HG02840 (cell line): ENCODE measurements around the gene GLYATL3.
"Not testable (repeated sequence)": the region's sequence is repeated elsewhere in the genome, so short reads cannot be mapped to it uniquely, and the experiment has no call there.

ENCODE experiments used
- ATAC-seq: cut with Tn5 transposase; IDR thresholded peaks from one replicate; pipeline ENCODE4 v1.9.1; 2021; ENCODE audit warnings: mild to moderate bottlenecking, moderate library complexity, moderate number of reproducible peaks; ENCODE audit not compliant: unreplicated experiment, low FRiP score

Gene GLYATL3

DNA sequence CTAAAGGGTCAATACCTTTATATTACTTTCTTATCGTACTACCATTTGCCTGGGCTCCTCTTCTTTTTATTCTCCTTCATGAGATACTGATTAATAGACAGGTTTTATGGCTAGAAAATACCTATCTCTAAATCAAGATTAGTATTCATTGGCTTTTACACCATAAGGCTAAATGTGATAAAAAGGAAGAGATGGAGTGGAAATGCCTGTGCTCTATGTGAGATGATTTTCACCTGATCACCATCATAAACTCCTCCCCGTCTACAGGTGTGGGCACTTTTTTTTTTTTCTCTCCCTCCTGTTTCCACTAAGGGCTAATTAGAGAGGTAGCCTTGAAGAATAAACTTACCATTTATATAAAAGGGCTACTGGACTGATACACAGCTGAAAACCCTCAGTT is at the start of gene GLYATL3:
Gene GLYATL3, plus strand, starts transcription at position 301 of the 400 bp plus-strand sequence. CDS start 12,068 bp downstream, outside the sequence.
- no peak for ATAC-seq

DNA sequence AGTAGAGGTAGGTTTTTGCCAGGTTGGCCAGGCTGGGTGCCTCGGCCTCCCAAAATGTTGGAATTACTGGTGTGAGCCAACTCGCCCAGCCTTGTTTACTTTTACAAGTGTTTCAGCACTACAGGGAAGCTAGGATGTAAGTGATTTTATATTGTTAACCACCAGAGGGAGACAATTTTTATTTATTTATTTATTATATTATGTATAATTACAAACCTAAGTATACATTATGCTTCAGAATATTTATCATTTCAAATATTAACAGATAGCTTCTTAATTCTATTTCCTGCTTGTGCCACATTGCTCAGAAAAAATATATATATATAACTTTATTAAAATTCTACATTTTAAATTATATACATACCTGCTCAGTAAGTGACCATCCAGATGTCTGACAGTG is 46.5 kb upstream of the GLYATL3 start:
- no peak for ATAC-seq

DNA sequence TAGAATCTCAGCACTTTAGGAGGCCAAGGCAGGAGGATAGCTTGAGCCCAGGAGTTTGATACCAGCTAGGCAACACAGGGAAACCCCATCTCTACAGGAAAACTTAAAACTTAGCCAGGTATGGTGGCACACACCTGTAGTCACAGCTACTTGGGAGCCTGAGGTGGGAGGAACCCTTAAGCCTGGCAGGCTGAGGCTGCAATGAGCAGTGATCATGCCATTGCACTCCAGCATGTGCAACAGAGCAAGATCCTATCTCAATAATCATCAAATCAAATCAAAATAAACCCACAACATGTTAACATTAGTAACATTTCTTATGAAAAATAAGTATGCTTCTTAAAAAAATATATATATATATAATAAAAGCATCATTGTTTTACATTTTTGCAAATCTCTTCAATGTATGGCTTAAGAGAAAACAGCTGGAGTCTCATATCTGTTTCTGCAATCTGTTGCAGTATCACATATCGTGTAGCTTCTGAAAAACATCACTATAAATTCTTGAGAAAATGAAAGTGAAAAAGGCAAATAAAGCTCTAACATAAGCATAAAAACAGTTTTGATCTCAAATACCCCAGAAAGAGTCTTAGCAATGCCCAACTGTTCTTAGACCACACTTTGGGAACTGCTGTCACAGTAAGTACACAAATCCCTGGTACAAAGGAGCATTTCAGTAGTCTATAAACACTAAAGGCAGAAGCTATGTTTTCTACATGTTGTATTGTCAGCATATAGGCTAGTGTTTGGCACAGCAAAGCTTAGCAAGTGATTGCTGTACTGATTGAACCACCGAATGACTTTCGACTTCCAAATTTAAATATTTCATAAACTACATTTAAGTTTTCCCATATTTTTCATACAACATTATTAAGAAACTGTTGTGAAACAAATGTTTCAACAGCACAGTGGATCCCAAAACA is 44.7 kb upstream of the GLYATL3 start:
- peak; percentile 75 for ATAC-seq

DNA sequence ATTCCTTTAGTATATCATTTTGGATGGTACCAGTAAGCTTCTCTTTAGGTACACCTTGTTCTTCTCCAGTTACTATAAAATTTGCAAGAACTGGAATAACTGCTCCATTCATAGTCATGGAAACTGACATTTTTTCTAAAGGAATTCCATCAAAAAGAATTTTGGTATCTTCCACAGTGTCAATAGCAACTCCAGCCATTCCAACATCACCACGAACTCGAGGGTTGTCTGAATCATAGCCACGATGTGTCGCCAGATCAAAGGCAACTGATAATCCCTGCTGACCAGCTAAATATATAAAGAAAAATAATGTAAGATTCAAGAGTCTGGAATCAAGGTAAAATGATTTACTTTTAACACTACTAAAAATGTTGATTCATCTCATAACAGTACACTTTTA is 42.0 kb upstream of the GLYATL3 start:
- no peak for ATAC-seq

DNA sequence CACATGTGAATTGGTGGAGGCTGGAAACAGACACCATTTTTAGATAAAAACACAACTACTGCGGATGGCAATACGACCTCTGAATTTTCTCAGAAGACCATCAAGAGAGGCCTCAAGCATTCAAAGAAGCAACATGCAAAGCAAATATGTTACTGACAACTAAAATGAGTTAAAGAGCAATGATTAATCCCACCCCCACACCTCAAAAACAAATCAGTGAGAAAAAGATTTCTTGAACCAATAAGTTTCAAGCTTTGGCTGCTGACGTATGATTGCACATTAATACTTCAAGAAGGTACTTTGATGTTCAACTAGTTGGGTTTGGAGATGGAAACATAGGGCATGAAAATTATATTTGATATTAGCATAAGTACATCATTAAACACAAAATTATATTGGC is 37.7 kb upstream of the GLYATL3 start:
- ATAC-seq: no peak

DNA sequence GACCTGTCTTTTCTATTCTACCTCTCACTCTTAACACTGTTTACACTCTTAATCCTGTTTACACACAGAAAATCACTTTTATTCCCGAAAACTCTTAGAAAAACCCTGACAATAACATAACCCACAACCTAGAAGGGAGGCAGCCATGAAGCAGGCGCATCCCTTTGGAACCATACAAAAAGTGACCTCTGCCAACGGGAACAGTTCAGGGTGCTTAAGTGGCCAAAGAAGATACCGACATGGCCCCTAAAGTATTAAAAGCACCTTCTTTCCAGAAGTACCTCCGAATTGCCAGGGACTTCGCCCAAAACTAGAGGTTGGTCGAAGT is 37.2 kb upstream of the GLYATL3 start:
- ATAC-seq: peak; percentile 4

DNA sequence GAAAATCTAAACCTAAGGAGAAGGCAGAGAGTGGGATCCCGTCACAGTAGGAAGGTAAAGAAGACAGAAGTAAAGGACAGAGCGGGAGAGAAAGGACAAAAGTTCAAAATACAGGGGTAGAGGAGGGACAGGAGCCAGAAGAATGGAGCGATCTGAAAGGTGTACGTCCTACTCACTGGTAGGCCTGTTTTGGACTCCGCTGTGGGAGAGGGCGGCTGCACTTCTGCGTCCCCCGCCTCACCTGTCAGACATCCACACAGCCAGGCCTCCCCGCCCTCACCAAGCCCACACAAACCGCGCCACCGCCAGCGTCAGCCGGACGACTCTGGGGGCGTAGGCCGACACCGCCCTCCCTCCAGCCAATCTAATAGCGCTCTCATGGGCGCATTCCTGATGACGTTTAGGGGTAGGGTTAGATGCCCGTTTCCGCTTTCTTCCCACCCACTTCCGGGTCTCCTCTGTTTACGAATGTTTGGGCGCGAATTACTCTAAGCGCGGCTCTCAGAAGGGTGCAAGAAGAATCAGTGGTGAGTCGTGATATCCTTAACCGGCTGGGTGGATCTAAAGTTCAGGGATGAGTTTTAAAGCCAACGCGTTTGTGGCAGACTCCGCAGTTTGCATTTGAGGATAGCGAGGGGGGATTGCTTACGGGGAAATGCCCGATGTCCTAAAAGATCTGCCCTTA is 36.7 kb upstream of the GLYATL3 start, which contains the start of the genes CENPQ and MMUT:
Gene CENPQ, plus strand, starts transcription at position 444 of the 685 bp plus-strand sequence. CDS start 6,807 bp downstream, outside the sequence.
Gene MMUT, minus strand, starts transcription at position 327 of the 685 bp plus-strand sequence. CDS start 3,787 bp downstream, outside the sequence.
- peak; percentile 99 for ATAC-seq

DNA sequence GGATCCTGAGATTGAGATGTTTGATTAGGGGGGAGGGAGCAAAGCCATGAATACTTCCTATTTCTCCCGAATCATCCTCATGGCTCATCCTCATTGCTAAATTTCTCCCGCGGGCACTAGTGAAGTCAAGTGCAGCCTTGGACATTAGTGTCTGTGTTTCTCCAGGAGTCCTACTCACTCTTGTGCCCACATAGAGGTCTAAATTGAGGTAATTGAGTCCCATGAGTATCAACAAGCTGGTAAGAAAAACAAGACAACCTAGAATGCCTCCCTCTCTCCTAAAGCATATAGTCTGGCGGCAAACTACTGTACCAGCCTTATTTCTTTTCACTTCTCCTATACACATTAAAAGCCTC is 36.1 kb upstream of the GLYATL3 start:
- peak; percentile 0 for ATAC-seq

DNA sequence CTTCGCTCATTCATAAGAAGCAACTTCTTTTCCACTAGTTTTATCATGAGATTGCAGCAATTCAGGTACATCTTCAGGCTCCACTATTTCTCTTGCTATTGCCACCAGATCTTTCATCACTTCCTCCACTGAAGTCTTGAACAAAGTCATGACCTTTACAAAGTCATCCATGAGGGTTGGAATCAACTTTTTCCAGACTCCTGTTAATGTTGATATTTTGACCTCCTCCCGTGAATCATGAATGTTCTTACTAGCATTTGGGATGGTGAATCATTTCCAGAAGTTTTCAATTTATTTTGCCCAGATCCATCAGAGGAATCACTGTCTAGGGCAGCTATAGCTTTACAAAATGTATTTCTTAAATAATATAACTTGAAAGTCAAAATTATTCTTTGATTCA is 35.0 kb upstream of the GLYATL3 start:
- ATAC-seq: no peak

DNA sequence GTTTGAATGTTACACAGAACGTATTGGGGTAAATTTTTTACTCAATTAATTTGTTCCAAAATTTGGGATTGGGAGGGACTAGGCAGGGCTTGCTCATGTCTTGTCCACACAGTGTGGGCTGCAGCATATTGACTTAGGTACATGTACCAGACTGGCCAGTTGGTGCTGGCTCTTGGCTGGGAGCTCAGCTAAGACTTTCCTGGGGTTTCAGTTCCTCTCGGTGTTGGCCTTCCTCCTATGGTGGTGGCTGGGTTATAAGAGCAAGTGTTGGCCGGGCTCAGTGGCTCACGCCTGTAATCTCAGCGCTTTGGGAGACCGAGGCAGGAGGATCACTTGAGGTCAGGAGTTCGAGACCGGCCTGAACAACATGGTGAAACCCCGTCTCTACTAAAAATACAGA is 31.7 kb upstream of the GLYATL3 start:
- no peak for ATAC-seq

DNA sequence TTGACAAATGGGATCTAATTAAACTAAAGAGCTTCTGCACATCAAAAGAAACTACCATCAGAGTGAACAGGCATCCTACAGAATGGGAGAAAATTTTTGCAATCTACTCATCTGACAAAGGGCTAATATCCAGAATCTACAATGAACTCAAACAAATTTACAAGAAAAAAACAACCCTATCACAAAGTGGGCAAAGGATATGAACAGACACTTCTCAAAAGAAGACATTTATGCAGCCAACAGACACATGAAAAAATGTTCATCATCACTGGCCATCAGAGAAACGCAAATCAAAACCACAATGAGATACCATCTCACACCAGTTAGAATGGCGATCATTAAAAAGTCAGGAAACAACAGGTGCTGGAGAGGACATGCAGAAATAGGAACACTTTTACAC is 23.2 kb upstream of the GLYATL3 start:
- ATAC-seq: not testable (repeated sequence)

DNA sequence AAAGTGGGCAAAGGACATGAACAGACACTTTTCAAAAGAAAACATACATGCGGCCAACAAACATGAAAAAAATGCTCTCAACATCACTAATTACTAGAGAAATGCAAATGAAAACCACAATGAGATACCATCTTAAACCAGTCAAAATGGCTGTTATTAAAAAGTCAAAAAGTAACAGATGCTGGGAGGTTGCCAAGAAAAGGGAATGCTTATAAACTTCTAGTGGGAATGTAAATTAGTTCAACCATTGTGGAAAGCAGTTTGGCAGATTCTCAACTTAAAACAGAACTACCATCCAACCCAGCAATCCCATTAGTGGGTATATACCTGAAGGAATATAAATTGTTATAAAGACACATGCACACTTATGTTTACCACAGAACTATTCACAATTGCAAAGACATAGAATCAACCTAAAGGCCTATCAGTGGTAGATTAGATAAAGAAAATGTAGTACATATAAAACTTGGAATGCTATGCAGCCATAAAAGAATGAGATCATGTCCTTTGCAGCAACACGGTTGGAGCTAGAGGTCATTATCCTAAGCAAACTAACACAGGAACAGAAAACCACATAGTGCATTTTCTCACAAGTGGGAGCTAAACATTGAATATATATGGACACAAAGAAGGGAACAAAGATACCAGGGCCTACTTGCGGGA is 20.3 kb upstream of the GLYATL3 start:
- ATAC-seq: no peak

DNA sequence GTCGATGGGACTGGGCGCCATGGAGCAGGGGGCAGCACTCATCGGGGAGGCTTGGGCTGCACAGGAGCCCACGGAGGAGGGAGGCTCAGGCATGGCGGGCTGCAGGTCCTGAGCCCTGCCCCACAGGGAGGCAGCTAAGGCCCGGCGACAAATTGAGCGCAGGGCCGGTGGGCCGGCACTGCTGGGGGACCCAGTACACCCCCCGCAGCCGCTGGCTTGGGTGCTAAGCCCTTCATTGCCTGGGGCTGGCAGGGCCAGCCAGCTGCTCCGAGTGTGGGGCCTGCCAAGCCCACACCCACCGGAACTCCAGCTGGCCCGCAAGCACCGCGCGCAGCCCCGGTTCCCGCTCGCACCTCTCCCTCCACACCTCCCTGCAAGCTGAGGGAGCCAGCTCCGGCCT is 17.9 kb upstream of the GLYATL3 start:
- ATAC-seq: not testable (repeated sequence)

DNA sequence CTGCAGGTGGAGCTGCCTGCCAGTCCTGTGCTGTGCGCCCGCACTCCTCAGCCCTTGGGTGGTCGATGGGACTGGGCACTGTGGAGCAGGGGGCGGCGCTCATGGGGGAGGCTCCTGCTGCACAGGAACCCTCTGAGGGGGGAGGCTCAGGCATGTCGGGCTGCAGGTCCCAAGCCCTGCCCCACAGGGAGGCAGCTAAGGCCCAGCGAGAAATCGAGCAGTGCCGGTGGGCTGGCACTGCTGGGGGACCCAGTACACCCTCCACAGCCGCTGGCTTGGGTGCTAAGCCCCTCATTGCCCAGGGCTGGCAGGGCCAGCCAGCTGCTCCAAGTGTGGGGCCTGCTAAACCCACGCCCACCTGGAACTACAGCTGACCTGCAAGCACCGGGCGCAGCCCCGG is 16.3 kb upstream of the GLYATL3 start:
- not testable (repeated sequence) for ATAC-seq

DNA sequence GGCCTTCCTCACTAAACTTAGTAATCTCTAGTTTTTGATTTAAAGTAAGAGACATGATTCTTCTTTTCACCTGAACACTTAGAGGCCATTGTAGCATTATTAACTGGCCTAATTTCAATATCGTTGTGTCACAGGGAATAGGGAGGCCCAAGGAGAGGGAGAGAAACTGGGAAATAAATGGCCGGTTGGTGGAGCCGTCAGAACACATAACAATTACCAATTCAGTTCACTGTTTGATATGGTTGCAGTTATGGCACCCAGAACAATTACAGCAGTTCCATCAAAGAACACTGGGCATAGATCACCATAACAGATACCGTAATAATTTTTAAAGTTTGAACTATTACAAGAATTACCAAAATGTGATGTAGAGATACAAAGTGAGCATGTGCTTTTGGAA is 9.1 kb upstream of the GLYATL3 start:
- no peak for ATAC-seq

DNA sequence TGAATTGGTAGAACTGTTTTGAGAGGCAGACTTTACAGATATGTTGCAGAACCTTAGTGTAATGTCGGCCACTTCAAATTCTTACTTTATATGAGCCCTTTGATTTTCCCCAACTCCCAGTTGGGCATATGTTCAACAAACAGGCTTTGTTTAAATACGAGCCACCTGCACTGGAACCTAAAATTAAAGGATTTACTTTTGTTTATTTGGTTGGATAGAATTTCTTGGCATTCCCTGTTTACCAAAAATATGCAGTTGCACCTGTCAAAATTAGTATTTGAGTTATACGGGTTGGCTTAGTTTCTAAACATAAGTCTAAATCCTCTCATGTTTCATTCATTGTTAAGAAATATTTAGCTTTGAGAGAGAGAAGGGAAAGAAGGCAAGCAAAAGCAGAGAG is 2.4 kb upstream of the GLYATL3 start:
- no peak for ATAC-seq

DNA sequence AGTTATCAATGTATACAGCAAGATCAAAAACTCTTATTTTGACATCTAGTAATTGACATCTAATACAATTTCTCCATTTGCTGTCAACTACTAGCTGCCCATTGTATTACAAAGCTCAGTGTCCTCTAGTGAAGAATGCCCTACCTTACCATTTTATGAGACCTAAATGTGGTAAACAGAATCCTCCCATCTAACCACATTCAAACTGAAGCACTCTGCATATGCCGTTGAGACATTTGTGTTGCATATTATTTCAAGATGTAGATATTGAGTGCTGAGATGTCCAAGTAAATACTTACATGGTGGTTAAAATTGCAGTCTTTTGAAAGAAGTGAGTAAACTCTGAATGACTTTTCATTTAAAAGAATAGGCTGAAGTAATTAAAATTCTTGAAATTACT is 597 bp upstream of the GLYATL3 start:
- no peak for ATAC-seq

DNA sequence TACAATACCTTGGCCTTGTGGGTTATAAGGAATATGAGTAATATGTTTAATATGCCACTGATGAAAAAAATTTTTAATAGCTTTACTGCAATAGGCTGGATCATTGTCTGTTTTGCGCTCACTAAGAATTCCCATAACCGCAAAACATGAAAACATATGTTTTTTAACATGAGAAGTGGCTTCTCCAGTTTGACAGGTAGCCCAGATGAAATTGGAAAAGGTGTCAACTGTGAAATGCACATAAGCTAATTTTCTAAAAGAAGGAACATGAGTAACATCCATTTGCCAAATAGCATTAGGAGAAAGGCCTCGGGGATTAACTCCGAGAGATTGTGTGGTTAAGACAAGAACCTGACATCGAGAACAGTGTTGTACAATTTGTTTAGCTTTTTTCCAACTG is 4.9 kb downstream of the GLYATL3 start:
- no peak for ATAC-seq

DNA sequence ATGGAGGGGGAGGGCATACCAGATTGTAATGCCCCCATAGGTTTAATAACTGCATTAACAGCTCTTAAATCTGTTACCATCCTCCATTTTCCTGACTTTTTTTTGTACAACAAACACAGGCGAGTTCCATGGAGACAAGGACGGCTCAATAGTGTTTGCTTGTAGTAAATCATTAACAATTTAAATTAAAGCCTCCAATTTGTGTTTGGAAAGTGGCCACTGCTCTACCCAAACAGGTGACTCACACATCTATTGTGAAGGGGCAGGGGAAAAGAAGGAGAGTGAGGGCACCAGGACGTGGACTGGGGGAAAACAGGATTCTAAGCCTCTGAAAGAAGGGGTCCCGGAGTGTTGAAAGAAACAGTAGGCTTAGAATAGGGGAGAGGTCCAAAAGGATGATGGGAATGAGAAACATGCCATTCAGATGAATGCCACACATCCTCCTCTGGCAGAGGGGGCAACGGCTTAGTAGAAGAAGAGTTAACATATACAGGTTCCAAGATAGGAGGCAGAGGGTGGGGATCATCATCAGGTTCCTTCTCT is 6.9 kb downstream of the GLYATL3 start:
- no peak for ATAC-seq

DNA sequence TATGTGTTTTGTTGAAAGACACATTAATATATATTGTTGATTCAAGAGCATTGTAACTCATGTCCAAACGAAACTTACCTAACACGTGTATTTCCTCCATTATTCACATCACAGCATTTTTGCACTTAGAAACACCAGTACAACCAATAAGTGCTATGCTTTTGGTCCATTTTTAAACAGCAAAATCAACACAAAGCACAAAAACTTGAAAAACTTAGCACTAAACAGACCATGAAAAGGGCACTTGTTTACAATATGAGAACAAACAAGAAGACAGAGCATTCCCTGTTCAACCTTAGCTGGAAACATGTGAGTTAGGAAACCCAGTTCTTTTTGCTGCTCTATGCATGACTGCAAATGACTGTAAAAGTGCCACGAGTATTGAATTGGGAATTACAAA is 9.6 kb downstream of the GLYATL3 start:
- ATAC-seq: no peak
